ENCODE measurements around the gene SPAM1.

- TF ChIP-seq TEAD4 (IDR thresholded peaks at IDR 0.05), result no peak
- no peak for TF ChIP-seq USF1 (IDR thresholded peaks at IDR 0.05)
These were observed at the start of gene SPAM1 for GRCh38 chr7:123924941-123925340.

All from Ishikawa (cell line).